Activated CD8-positive, alpha-beta T cell treated with anti-CD3 and anti-CD28 coated beads, Interleukin-2, amount 10 ng/mL, durations not matched to agents 7 days and 5 days (primary cell): ENCODE data around the gene TUT4. TPM values are rescaled to one million over a fixed set of nuclear protein-coding genes. Genes with fewer than 3 reads are reported as not detected.

Experiments used
- ATAC-seq: fragments of 150-1000 bp; cut with Tn5 transposase; one replicate; pipeline ENCODE4 v1.10.0; 2021; ENCODE audit warnings: moderate library complexity
- CTCF ChIA-PET: fragments of 350-600 bp; sonication (Branson Sonifier 250); formaldehyde crosslinking; loops from one replicate; lab custom pipeline; 2021; ENCODE audit warnings: antibody characterized with exemption; lab: Charles Lee
- POLR2A ChIA-PET: fragments of 350-600 bp; sonication (Branson Sonifier 250); formaldehyde crosslinking; loops from one replicate; lab custom pipeline; 2021; ENCODE audit warnings: antibody characterized with exemption; lab: Charles Lee
- DNase-seq: peaks from one replicate; pipeline ENCODE4 v3.0.0-alpha.2; 2020
- H3K27ac Mint-ChIP-seq: one replicate; pipeline ENCODE4 v1.8.0; 2021; ENCODE audit warnings: mild to moderate bottlenecking, mixed read lengths
- H3K27me3 Mint-ChIP-seq: one replicate; pipeline ENCODE4 v1.8.0; 2021; ENCODE audit warnings: low read depth, mixed read lengths
- H3K36me3 Mint-ChIP-seq: one replicate; pipeline ENCODE4 v1.8.0; 2021; ENCODE audit warnings: low read depth, mixed read lengths
- H3K4me1 Mint-ChIP-seq: one replicate; pipeline ENCODE4 v1.8.0; 2021; ENCODE audit warnings: low read depth, mixed read lengths
- H3K4me3 Mint-ChIP-seq: one replicate; pipeline ENCODE4 v1.8.0; 2021; ENCODE audit warnings: mild to moderate bottlenecking, mixed read lengths
- H3K9me3 Mint-ChIP-seq: one replicate; pipeline ENCODE4 v1.8.0; 2022; ENCODE audit warnings: mixed read lengths; ENCODE audit not compliant: insufficient read depth
- total RNA-seq, 2 experiments: library from RNA; stranded (reverse); gene quantifications; one replicate each; pipeline ENCODE4 v1.2.3, GENCODE V29; 2021

The TUT4 gene
- total RNA-seq, 2 experiments from 2014 or later, result 58.5 to 65.9 TPM

- peaks cover 47% of the 10 kb centered on the region for H3K36me3 Mint-ChIP-seq
- H3K27me3 Mint-ChIP-seq, result no peaks in the 10 kb centered on the region
- peak overlapping the region; percentile 61 for H3K4me3 Mint-ChIP-seq
- ATAC-seq (no peak), DNase-seq (no peak)
- POLR2A ChIA-PET, result interaction anchor here (0.6 to 2.2 kb wide), 10 partner anchors 13 to 369 kb away, joined by 3 to 43 read pairs (median 3); partner anchors contain the start of genes ORC1, PRPF38A and TUT4
- H3K4me1 Mint-ChIP-seq, result peaks cover 38% of the 10 kb centered on the region
- H3K27ac Mint-ChIP-seq, result peak overlapping the region; percentile 94
- CTCF ChIA-PET, result interaction anchor here (0.8 to 2.0 kb wide), 8 partner anchors 20 to 274 kb away, joined by 3 to 17 read pairs (median 6); partner anchors contain the start of gene ORC1
- no peaks in the 10 kb centered on the region for H3K9me3 Mint-ChIP-seq
Measured at GRCh38 chr1:52424813-52425212, 128.1 kb downstream of the TUT4 start.

- H3K4me3 Mint-ChIP-seq, result peak overlapping the region; percentile 61
- peak; percentile 89 for ATAC-seq
- ChIA-PET POLR2A (interaction anchor here (0.6 to 2.2 kb wide), 12 partner anchors 12 to 369 kb away, joined by 3 to 43 read pairs (median 3); partner anchors contain the start of genes ORC1, PRPF38A and TUT4), CTCF (interaction anchor here (0.8 to 2.0 kb wide), 12 partner anchors 8 to 275 kb away, joined by 3 to 17 read pairs (median 4); partner anchors contain the start of gene ORC1)
- peaks cover 51% of the 10 kb centered on the region for H3K36me3 Mint-ChIP-seq
- H3K4me1 Mint-ChIP-seq, result peaks cover 43% of the 10 kb centered on the region
- peak; percentile 49 for DNase-seq
- H3K27me3 Mint-ChIP-seq, result no peaks in the 10 kb centered on the region
- H3K9me3 Mint-ChIP-seq, result no peaks in the 10 kb centered on the region
- H3K27ac Mint-ChIP-seq, result peak overlapping the region; percentile 94
Measured at GRCh38 chr1:52424231-52424636, 128.7 kb downstream of the TUT4 start.

GRCh38 chr1:52423771-52424170, 129.1 kb downstream of the TUT4 start:
- POLR2A ChIA-PET, result interaction anchor here (0.6 to 2.2 kb wide), 12 partner anchors 12 to 280 kb away, joined by 3 to 43 read pairs (median 4); partner anchors contain the start of genes ORC1, PRPF38A and TUT4
- no peaks in the 10 kb centered on the region for H3K27me3 Mint-ChIP-seq
- peaks cover 45% of the 10 kb centered on the region for H3K4me1 Mint-ChIP-seq
- H3K36me3 Mint-ChIP-seq, result peaks cover 50% of the 10 kb centered on the region
- peak overlapping the region; percentile 61 for H3K4me3 Mint-ChIP-seq
- ATAC-seq (peak; percentile 95), DNase-seq (peak; percentile 87)
- peak overlapping the region; percentile 94 for H3K27ac Mint-ChIP-seq
- H3K9me3 Mint-ChIP-seq, result no peaks in the 10 kb centered on the region
- CTCF ChIA-PET, result interaction anchor here (0.9 to 2.0 kb wide), 11 partner anchors 9 to 264 kb away, joined by 3 to 17 read pairs (median 4); partner anchors contain the start of gene ORC1

GRCh38 chr1:52423055-52423454, 129.8 kb downstream of the TUT4 start:
- H3K4me1 Mint-ChIP-seq, result peaks cover 49% of the 10 kb centered on the region
- no peak for DNase-seq
- ATAC-seq, result no peak
- ChIA-PET POLR2A (interaction anchor here (0.8 to 2.2 kb wide), 8 partner anchors 19 to 280 kb away, joined by 3 to 43 read pairs (median 5); partner anchors contain the start of genes ORC1, PRPF38A and TUT4), CTCF (interaction anchor here (1.0 to 2.0 kb wide), 8 partner anchors 9 to 263 kb away, joined by 3 to 17 read pairs (median 4); partner anchors contain the start of gene ORC1)
- no peaks in the 10 kb centered on the region for H3K27me3 Mint-ChIP-seq
- H3K36me3 Mint-ChIP-seq, result peaks cover 53% of the 10 kb centered on the region
- H3K27ac Mint-ChIP-seq, result peak overlapping the region; percentile 65
- no peaks in the 10 kb centered on the region for H3K9me3 Mint-ChIP-seq
- no peak overlapping the region for H3K4me3 Mint-ChIP-seq

GRCh38 chr1:52420713-52421112, 132.2 kb downstream of the TUT4 start:
- no peak overlapping the region for H3K4me3 Mint-ChIP-seq
- H3K36me3 Mint-ChIP-seq, result peaks cover 58% of the 10 kb centered on the region
- no peak for DNase-seq
- ChIA-PET CTCF (no interaction called here), POLR2A (interaction anchor here (0.6 to 9.2 kb wide), 2 partner anchors 9 to 16 kb away, joined by 3 to 40 read pairs; partner anchors contain the start of genes ORC1 and PRPF38A)
- H3K27ac Mint-ChIP-seq, result no peak overlapping the region
- H3K9me3 Mint-ChIP-seq, result no peaks in the 10 kb centered on the region
- H3K27me3 Mint-ChIP-seq, result no peaks in the 10 kb centered on the region
- ATAC-seq, result no peak
- peaks cover 41% of the 10 kb centered on the region for H3K4me1 Mint-ChIP-seq

- ChIA-PET POLR2A (interaction anchor here (9.2 kb wide), 1 partner anchor 12 kb away, joined by 40 read pairs; the partner anchor contains the start of genes ORC1 and PRPF38A), CTCF (no interaction called here)
- H3K9me3 Mint-ChIP-seq, result no peaks in the 10 kb centered on the region
- H3K27me3 Mint-ChIP-seq, result no peaks in the 10 kb centered on the region
- DNase-seq (no peak), ATAC-seq (no peak)
- no peak overlapping the region for H3K27ac Mint-ChIP-seq
- peaks cover 64% of the 10 kb centered on the region for H3K36me3 Mint-ChIP-seq
- peaks cover 14% of the 10 kb centered on the region for H3K4me1 Mint-ChIP-seq
- H3K4me3 Mint-ChIP-seq, result no peak overlapping the region
Measured at GRCh38 chr1:52416811-52417210, 136.1 kb downstream of the TUT4 start.

- H3K4me1 Mint-ChIP-seq, result peaks cover 11% of the 10 kb centered on the region
- no peak overlapping the region for H3K4me3 Mint-ChIP-seq
- ChIA-PET CTCF (interaction anchor here (1.2 kb wide), 1 partner anchor 11 kb away, joined by 5 read pairs; the partner anchor contains the start of genes ORC1 and PRPF38A), POLR2A (interaction anchor here (0.7 to 9.2 kb wide), 2 partner anchors 10 to 205 kb away, joined by 3 to 40 read pairs; partner anchors contain the start of genes ORC1 and PRPF38A)
- H3K36me3 Mint-ChIP-seq, result peaks cover 71% of the 10 kb centered on the region
- no peaks in the 10 kb centered on the region for H3K27me3 Mint-ChIP-seq
- DNase-seq, result no peak
- no peak overlapping the region for H3K27ac Mint-ChIP-seq
- no peak for ATAC-seq
- H3K9me3 Mint-ChIP-seq, result no peaks in the 10 kb centered on the region
Measured at GRCh38 chr1:52414942-52415341, 137.9 kb downstream of the TUT4 start.

- Mint-ChIP-seq H3K36me3 (peaks cover 73% of the 10 kb centered on the region), H3K4me3 (no peak overlapping the region), H3K27ac (no peak overlapping the region), H3K4me1 (peaks cover 4% of the 10 kb centered on the region), H3K27me3 (no peaks in the 10 kb centered on the region), H3K9me3 (no peaks in the 10 kb centered on the region)
- DNase-seq (no peak), ATAC-seq (no peak)
- ChIA-PET CTCF (interaction anchor here (1.2 kb wide), 1 partner anchor 272 kb away, joined by 3 read pairs; no protein-coding TSS in a partner anchor), POLR2A (interaction anchor here (9.2 kb wide), 1 partner anchor 8 kb away, joined by 40 read pairs; the partner anchor contains the start of genes ORC1 and PRPF38A)
Measured at GRCh38 chr1:52413410-52413989, 139.4 kb downstream of the TUT4 start.

GRCh38 chr1:52404975-52405338, 147.9 kb downstream of the TUT4 start:
- H3K4me3 Mint-ChIP-seq, result peak overlapping the region; percentile 100
- ChIA-PET CTCF (interaction anchor here (0.9 to 3.2 kb wide), 17 partner anchors 10 to 343 kb away, joined by 3 to 34 read pairs (median 4); partner anchors contain the start of gene TUT4), POLR2A (interaction anchor here (0.6 to 4.0 kb wide), 25 partner anchors 12 to 372 kb away, joined by 3 to 43 read pairs (median 5); partner anchors contain the start of genes CC2D1B, KTI12, SHISAL2A and TUT4)
- H3K27ac Mint-ChIP-seq, result peak overlapping the region; percentile 100
- H3K27me3 Mint-ChIP-seq, result no peaks in the 10 kb centered on the region
- no peaks in the 10 kb centered on the region for H3K9me3 Mint-ChIP-seq
- DNase-seq, result no peak
- H3K36me3 Mint-ChIP-seq, result peaks cover 59% of the 10 kb centered on the region
- H3K4me1 Mint-ChIP-seq, result peaks cover 51% of the 10 kb centered on the region
- no peak for ATAC-seq

- ATAC-seq, result peak; percentile 92
- no peaks in the 10 kb centered on the region for H3K27me3 Mint-ChIP-seq
- peaks cover 54% of the 10 kb centered on the region for H3K4me1 Mint-ChIP-seq
- DNase-seq, result peak; percentile 99
- ChIA-PET POLR2A (interaction anchor here (0.5 to 4.0 kb wide), 38 partner anchors 10 to 560 kb away, joined by 3 to 43 read pairs (median 4); partner anchors contain the start of genes CC2D1B, KTI12, SHISAL2A and TUT4), CTCF (interaction anchor here (0.7 to 3.2 kb wide), 23 partner anchors 9 to 1615 kb away, joined by 3 to 34 read pairs (median 4); partner anchors contain the start of gene TUT4)
- H3K4me3 Mint-ChIP-seq, result peak within 1 kb of the TSS; percentile 100
- peaks cover 62% of the 10 kb centered on the region for H3K36me3 Mint-ChIP-seq
- H3K9me3 Mint-ChIP-seq, result no peaks in the 10 kb centered on the region
- peak within 1 kb of the TSS; percentile 100 for H3K27ac Mint-ChIP-seq
Measured at GRCh38 chr1:52404116-52404974, 148.5 kb downstream of the TUT4 start, which contains the start of the genes ORC1 and PRPF38A. Gene ORC1 (minus strand): TSS chr1:52404423. CDS start chr1:52402223, 2,200 bp downstream. Gene PRPF38A (plus strand): TSS chr1:52404602. CDS start chr1:52404750, 148 bp downstream.
